GM23248 (cell line): ENCODE results near the gene MPPED1. TPM values are rescaled to one million over a fixed set of nuclear protein-coding genes. Genes with fewer than 3 reads are reported as not detected.

Source experiments
- DNase-seq: peaks from one replicate; pipeline ENCODE4 v3.0.0-alpha.2; 2015
- H2AFZ ChIP-seq: fragments of 200-600 bp; sonication (generic); 2 replicates; pipeline ENCODE4 v1.6.1; 2016; ENCODE audit warnings: antibody characterized with exemption
- H3F3A ChIP-seq: fragments of 200-600 bp; sonication (generic); 2 replicates; pipeline ENCODE4 v1.6.1; 2016; ENCODE audit warnings: mild to moderate bottlenecking, antibody characterized with exemption, mixed run types; ENCODE audit not compliant: insufficient read depth
- H3K27ac ChIP-seq: fragments of 200-600 bp; sonication (generic); 2 replicates; pipeline ENCODE4 v1.5.1; 2016; ENCODE audit warnings: mild to moderate bottlenecking
- H3K27me3 ChIP-seq: fragments of 200-600 bp; sonication (generic); replicated peaks from 2 replicates; pipeline ENCODE4 v1.6.1; 2016; ENCODE audit warnings: mild to moderate bottlenecking; ENCODE audit not compliant: insufficient read depth
- H3K36me3 ChIP-seq: fragments of 200-600 bp; sonication (generic); 2 replicates; pipeline ENCODE4 v1.6.1; 2016; ENCODE audit warnings: low read depth, mild to moderate bottlenecking
- H3K4me1 ChIP-seq: fragments of 200-600 bp; sonication (generic); 2 replicates; pipeline ENCODE4 v1.6.1; 2016; ENCODE audit warnings: mild to moderate bottlenecking; ENCODE audit not compliant: insufficient read depth
- H3K4me2 ChIP-seq: fragments of 200-600 bp; sonication (generic); one replicate; pipeline ENCODE4 v1.6.1; 2016; ENCODE audit warnings: mild to moderate bottlenecking; ENCODE audit not compliant: unreplicated experiment
- H3K4me3 ChIP-seq: fragments of 200-600 bp; sonication (generic); 2 replicates; pipeline ENCODE4 v1.5.1; 2016; ENCODE audit warnings: mild to moderate bottlenecking
- H3K79me2 ChIP-seq: fragments of 200-600 bp; sonication (generic); 2 replicates; pipeline ENCODE4 v1.6.1; 2016; ENCODE audit warnings: mild to moderate bottlenecking; ENCODE audit not compliant: insufficient read depth
- H3K9ac ChIP-seq: fragments of 200-600 bp; sonication (generic); 2 replicates; pipeline ENCODE4 v1.6.1; 2016; ENCODE audit warnings: mild to moderate bottlenecking
- H3K9me2 ChIP-seq: fragments of 200-600 bp; sonication (generic); 2 replicates; pipeline ENCODE4 v1.6.1; 2016; ENCODE audit warnings: mixed run types, mild to moderate bottlenecking, moderate library complexity; ENCODE audit not compliant: insufficient read depth
- H3K9me3 ChIP-seq: fragments of 200-600 bp; sonication (generic); one replicate; pipeline ENCODE4 v1.6.1; 2017; ENCODE audit warnings: low read depth
- H4K20me1 ChIP-seq: fragments of 200-600 bp; sonication (generic); 2 replicates; pipeline ENCODE4 v1.6.0; 2016; ENCODE audit not compliant: insufficient read depth
- EZH2 ChIP-seq: fragments of 200-600 bp; sonication (generic); IDR thresholded peaks from 2 replicates; pipeline ENCODE4 v1.6.1; 2018; ENCODE audit warnings: antibody characterized with exemption, mild to moderate bottlenecking; ENCODE audit not compliant: insufficient read depth, poor library complexity, severe bottlenecking
- EZH2phosphoT487 ChIP-seq: fragments of 200-600 bp; sonication (generic); IDR thresholded peaks from 2 replicates; pipeline ENCODE4 v1.6.1; 2018; ENCODE audit warnings: antibody characterized with exemption, moderate library complexity, mild to moderate bottlenecking, low read depth; ENCODE audit not compliant: insufficient read depth
- WGBS, 2 experiments: methylation state at CpG; one replicate each; pipeline ENCODE4 v1.1.6; 2015 to 2017; ENCODE audit warnings: low lambda C conversion rate in 2 of 2, low coverage in 1 of 2; ENCODE audit errors: missing lambda C conversion rate in 2 of 2; 5-methylcytosine and 5-hydroxymethylcytosine counted together
- in situ Hi-C: fragments of 300-500 bp; cut with MboI; formaldehyde crosslinking; loops from 2 replicates; pipeline ENCODE4 v1.15.0; 2020
- polyA plus RNA-seq: library from polyadenylated mRNA; unstranded; fragments of >200 nt; fragmentation: Nextera tagmentation; extraction: Ambion mirVana; gene quantifications from 2 replicates; pipeline ENCODE4 v1.2.1, GENCODE V29; 2016
- total RNA-seq: library from RNA; depleted of rRNA; stranded (reverse); fragments of >200 nt; shearing (Covaris generic); gene quantifications from 2 replicates; pipeline ENCODE4 v1.2.3, GENCODE V29; 2014

The MPPED1 gene
- total and polyA plus RNA-seq, 2 experiments from 2014 or later: not detected

DNA sequence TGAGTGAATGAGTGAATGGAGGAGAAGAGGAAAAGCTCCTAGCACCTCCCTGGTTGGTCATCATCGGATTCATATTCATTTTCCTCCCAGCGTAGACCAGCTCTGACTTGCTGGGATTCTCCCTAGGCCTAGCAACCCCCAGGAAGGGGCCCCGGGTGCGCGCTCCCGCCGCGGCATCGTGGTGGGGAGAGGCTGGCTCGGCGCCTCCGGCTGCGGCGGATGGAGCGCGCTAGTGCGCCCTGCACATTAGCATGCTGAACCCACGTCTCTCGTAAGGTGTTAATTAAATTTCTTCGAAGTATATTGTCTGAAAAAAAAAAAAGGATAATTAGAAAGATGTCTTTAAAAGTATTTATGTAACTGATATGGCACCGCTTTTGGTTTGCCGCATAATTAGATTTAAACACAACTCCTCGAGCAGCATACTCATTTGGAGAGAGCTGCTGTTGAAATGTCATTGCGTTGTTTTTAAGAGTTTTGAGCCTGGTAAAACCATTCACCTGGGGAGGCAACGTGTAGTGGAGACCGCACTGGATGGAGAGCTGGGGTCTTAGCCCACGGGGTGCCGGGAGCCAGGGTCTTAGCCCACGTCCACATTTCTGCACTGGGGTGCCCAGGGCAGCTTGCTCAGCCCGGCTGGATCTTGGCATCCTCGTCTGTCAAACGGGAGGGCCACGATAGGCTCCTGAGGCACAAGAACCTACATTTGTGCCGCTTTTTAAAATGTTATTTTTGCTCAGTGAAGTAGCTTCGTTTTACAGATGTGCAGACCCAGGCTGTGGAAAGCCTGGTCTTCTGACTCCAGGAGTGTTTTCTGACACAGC, 21.8 kb downstream of the MPPED1 start:
- WGBS, 2 experiments: 64 to 67% methylated on average over 35 of the region's 35 CpGs
- Histone ChIP-seq H3K9me2 (no peaks in the 10 kb centered on the region), H3F3A (no peaks in the 10 kb centered on the region), H3K9me3 (no peaks in the 10 kb centered on the region), H3K27me3 (peaks cover 15% of the 10 kb centered on the region), H2AFZ (no peak overlapping the region), H4K20me1 (no peaks in the 10 kb centered on the region), H3K79me2 (no peaks in the 10 kb centered on the region), H3K36me3 (no peaks in the 10 kb centered on the region), H3K27ac (no peak overlapping the region), H3K4me3 (no peak overlapping the region), H3K9ac (no peak overlapping the region), H3K4me1 (no peaks in the 10 kb centered on the region), H3K4me2 (no peak overlapping the region)
- in situ Hi-C loops: no loop called here
- no peak for TF ChIP-seq EZH2phosphoT487
- TF ChIP-seq EZH2: no peak
- no peak for DNase-seq

DNA sequence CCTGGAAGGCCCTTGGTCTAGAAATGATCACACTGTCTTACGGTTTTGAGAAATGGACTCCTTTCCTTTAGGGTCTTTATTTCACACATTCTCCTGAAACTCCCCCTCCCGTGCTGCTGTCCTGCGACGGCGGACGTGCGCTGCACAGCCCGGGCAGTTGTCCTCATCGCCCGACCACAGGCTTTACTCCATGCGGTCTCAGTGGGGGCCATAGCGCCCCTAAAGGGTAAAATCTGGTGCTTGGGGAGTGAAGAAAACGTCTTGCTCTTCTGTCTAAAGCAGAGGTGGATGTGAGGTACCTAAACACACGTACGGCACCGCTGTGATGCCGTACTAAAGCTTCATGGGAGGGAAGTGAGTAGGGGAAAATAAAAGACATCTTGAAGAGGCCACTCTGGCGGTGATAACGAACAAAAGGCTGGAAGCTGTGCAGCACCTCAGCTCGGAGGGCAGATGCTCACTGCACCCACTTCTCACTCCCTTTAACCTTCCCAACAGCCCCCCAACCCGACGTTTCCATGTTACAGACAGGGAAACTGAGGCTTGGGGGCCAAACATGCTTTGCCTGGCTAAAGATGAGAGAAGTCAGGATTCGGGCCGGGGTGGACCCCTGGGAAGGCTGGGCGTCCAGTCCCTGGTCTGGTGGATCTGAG, 22.6 kb downstream of the MPPED1 start:
- H3K79me2 ChIP-seq: no peaks in the 10 kb centered on the region
- H3K27me3 ChIP-seq: peaks cover 15% of the 10 kb centered on the region
- no peak overlapping the region for H3K9ac ChIP-seq
- H3K36me3 ChIP-seq: no peaks in the 10 kb centered on the region
- H3K4me1 ChIP-seq: no peaks in the 10 kb centered on the region
- no peaks in the 10 kb centered on the region for H3K9me3 ChIP-seq
- H3K27ac ChIP-seq: no peak overlapping the region
- no peaks in the 10 kb centered on the region for H3K9me2 ChIP-seq
- no peak overlapping the region for H2AFZ ChIP-seq
- H4K20me1 ChIP-seq: no peaks in the 10 kb centered on the region
- in situ Hi-C loops: no loop called here
- no peak for DNase-seq
- H3K4me3 ChIP-seq: no peak overlapping the region
- no peak overlapping the region for H3K4me2 ChIP-seq
- no peaks in the 10 kb centered on the region for H3F3A ChIP-seq
- WGBS, 2 experiments: 70 to 71% methylated on average over 25 of the region's 25 CpGs
- TF ChIP-seq EZH2phosphoT487 (no peak), EZH2 (no peak)

DNA sequence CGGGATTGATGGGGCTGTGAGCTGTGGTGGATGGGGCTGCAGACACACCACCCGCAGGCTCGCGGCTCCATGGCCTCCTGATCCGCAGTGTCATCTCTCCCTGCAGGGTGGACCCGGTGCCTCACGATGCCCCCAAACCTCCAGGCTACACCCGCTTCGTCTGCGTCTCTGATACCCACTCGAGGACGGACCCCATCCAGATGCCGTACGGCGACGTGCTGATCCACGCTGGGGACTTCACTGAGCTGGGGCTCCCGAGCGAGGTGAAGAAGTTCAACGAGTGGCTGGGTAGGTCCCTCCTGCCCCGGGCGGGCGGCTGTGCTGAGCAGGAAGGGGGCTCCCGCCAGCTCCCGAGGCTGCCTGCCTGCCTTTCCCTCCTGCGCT, 23.1 kb downstream of the MPPED1 start:
- in situ Hi-C loops: no loop called here

GRCh38 chr22:43435851-43436811, 24.3 kb downstream of the MPPED1 start:
- Histone ChIP-seq H3K4me3 (no peak overlapping the region), H3K27me3 (peaks cover 9% of the 10 kb centered on the region), H3F3A (no peaks in the 10 kb centered on the region), H3K4me1 (no peaks in the 10 kb centered on the region), H3K27ac (no peak overlapping the region), H3K79me2 (no peaks in the 10 kb centered on the region), H3K9me3 (no peaks in the 10 kb centered on the region), H3K9ac (no peak overlapping the region), H2AFZ (no peak overlapping the region), H4K20me1 (no peaks in the 10 kb centered on the region), H3K4me2 (no peak overlapping the region), H3K9me2 (no peaks in the 10 kb centered on the region), H3K36me3 (no peaks in the 10 kb centered on the region)
- TF ChIP-seq EZH2phosphoT487 (no peak), EZH2 (no peak)
- no peak for DNase-seq
- in situ Hi-C loops: no loop called here
- WGBS, 2 experiments: 13 to 14% methylated on average over 26 of the region's 26 CpGs

More for the DNA sequence above, 23.1 kb downstream of the MPPED1 start:
- no peak overlapping the region for H3K4me3 ChIP-seq
- TF ChIP-seq EZH2 (no peak), EZH2phosphoT487 (no peak)
- no peaks in the 10 kb centered on the region for H3F3A ChIP-seq
- no peak overlapping the region for H3K27ac ChIP-seq
- no peak overlapping the region for H3K4me2 ChIP-seq
- DNase-seq: no peak
- peaks cover 15% of the 10 kb centered on the region for H3K27me3 ChIP-seq
- H3K9me3 ChIP-seq: no peaks in the 10 kb centered on the region
- H2AFZ ChIP-seq: no peak overlapping the region
- no peaks in the 10 kb centered on the region for H3K36me3 ChIP-seq
- 75 to 76% methylated on average over 23 to 24 of the region's 26 CpGs for WGBS, 2 experiments
- H3K4me1 ChIP-seq: no peaks in the 10 kb centered on the region
- H3K9ac ChIP-seq: no peak overlapping the region
- no peaks in the 10 kb centered on the region for H4K20me1 ChIP-seq
- no peaks in the 10 kb centered on the region for H3K9me2 ChIP-seq
- no peaks in the 10 kb centered on the region for H3K79me2 ChIP-seq
